OCI-LY1 (cell line): Measurements from ENCODE around the gene FRMD7.

Experiments
- EZH2 ChIP-seq: fragments of 200-600 bp; sonication (generic), shearing (Covaris generic); IDR thresholded peaks from 2 replicates; pipeline ENCODE4 v1.8.0; 2017; ENCODE audit warnings: borderline replicate concordance, mixed run types, mild to moderate bottlenecking, antibody characterized with exemption, low read length, moderate library complexity, mixed read lengths
- TF ChIP-seq, protein P1 (sequence below): fragments of 200-600 bp; sonication (generic), shearing (Covaris generic); IDR thresholded peaks from 2 replicates; pipeline ENCODE4 v1.5.1; 2017; ENCODE audit warnings: mild to moderate bottlenecking, antibody characterized with exemption, low read length, moderate library complexity, mixed read lengths

DNA sequence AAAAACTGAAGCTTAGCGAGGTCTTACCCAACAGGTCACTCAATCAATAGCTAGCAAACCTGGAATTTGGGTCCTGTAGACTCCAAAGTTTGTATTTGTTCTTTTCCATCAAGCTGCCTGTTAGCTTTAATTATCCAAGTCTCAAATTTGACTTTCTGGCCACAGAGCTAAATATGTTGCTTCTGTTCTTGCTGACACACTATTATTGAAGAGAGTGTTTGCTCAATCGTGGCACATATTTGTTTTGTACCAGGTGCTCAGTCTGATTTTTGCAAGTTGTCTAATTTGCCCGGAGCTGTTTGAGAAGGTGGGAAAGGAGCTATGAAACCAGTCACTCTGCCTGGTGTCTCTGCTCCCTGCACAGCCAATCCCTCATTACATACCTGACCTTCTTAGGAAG is 41.7 kb upstream of the FRMD7 start:
- no peak for TF ChIP-seq EZH2
- TF ChIP-seq, protein P1, sequence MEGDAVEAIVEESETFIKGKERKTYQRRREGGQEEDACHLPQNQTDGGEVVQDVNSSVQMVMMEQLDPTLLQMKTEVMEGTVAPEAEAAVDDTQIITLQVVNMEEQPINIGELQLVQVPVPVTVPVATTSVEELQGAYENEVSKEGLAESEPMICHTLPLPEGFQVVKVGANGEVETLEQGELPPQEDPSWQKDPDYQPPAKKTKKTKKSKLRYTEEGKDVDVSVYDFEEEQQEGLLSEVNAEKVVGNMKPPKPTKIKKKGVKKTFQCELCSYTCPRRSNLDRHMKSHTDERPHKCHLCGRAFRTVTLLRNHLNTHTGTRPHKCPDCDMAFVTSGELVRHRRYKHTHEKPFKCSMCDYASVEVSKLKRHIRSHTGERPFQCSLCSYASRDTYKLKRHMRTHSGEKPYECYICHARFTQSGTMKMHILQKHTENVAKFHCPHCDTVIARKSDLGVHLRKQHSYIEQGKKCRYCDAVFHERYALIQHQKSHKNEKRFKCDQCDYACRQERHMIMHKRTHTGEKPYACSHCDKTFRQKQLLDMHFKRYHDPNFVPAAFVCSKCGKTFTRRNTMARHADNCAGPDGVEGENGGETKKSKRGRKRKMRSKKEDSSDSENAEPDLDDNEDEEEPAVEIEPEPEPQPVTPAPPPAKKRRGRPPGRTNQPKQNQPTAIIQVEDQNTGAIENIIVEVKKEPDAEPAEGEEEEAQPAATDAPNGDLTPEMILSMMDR, result no peak
